GM12878 (cell line): Measurements from ENCODE around the gene FRRS1L. TPM values are rescaled to one million over a fixed set of nuclear protein-coding genes. Genes with fewer than 3 reads are reported as not detected.

Source experiments
- ATAC-seq: fragments of 200-7000 bp; cut with Tn5 transposase; 3 replicates; pipeline ENCODE4 v1.9.1; 2020; ENCODE audit warnings: mild to moderate bottlenecking, moderate library complexity
- BruUV-seq: library from RNA; stranded (reverse); fragments of 400-500 nt; replicated peaks from 2 replicates; lab custom pipeline; 2021; lab: Mats Ljungman, UMichigan
- CTCF ChIA-PET: fragments of 300-600 bp; sonication (Branson Sonifier 250); formaldehyde crosslinking; extraction: SDS; loops from one replicate; lab custom pipeline; 2021; ENCODE audit warnings: inconsistent platforms; lab: Yijun Ruan, JAX
- POLR2A ChIA-PET: fragments of 350-600 bp; formaldehyde crosslinking; extraction: SDS; loops from one replicate; lab custom pipeline; 2021; ENCODE audit warnings: inconsistent platforms; lab: Charles Lee
- RAD21 ChIA-PET: fragments of 300-600 bp; sonication (Branson Sonifier 250); formaldehyde crosslinking; loops from one replicate; lab custom pipeline; 2023; ENCODE audit warnings: antibody characterized with exemption; ENCODE audit not compliant: unreplicated experiment; lab: Charles Lee
- SMC1A ChIA-PET: fragments of 300-600 bp; sonication (Branson Sonifier 250); formaldehyde crosslinking; loops from one replicate; lab custom pipeline; 2023; ENCODE audit not compliant: unreplicated experiment, uncharacterized antibody; lab: Charles Lee
- DNase-seq: peaks from one replicate; pipeline ENCODE4 v3.0.0-alpha.2; 2011; ENCODE audit warnings: low read depth, low spot score
- FAIRE-seq: peaks from 3 replicates; lab custom pipeline; 2011; peaks lifted over from hg19 to GRCh38; lab: Jason Lieb, UNC
- H2AFZ ChIP-seq: 2 replicates; pipeline ENCODE4 v1.6.0; 2011; ENCODE audit warnings: low read depth, low read length, control low read depth; ENCODE audit not compliant: control insufficient read depth
- H3K27ac ChIP-seq: 2 replicates; pipeline ENCODE4 v1.5.1; 2011; ENCODE audit warnings: control low read depth; ENCODE audit not compliant: control insufficient read depth, insufficient read depth
- H3K27me3 ChIP-seq, 2 experiments: replicated peaks in 1 of 2; 2 replicates each; pipeline versions ENCODE4 v1.6.0 to v1.6.1; 2011; ENCODE audit warnings: low read length in 1 of 2; ENCODE audit not compliant: control insufficient read depth in 2 of 2, insufficient read depth in 2 of 2
- H3K36me3 ChIP-seq, 2 experiments: 2 replicates each; pipeline ENCODE4 v1.5.1; 2011; ENCODE audit warnings: low read length in 1 of 2; ENCODE audit not compliant: control insufficient read depth in 2 of 2, insufficient read depth in 2 of 2
- H3K4me1 ChIP-seq: 2 replicates; pipeline ENCODE4 v1.6.1; 2011; ENCODE audit warnings: mild to moderate bottlenecking, low read length, moderate library complexity, mixed read lengths; ENCODE audit not compliant: control insufficient read depth, insufficient read depth
- H3K4me2 ChIP-seq: 2 replicates; pipeline ENCODE4 v1.6.0; 2011; ENCODE audit warnings: control low read depth; ENCODE audit not compliant: control insufficient read depth, insufficient read depth
- H3K4me3 ChIP-seq: fragments of 200-600 bp; sonication (generic); 2 replicates; pipeline ENCODE4 v1.5.1; 2016
- H3K79me2 ChIP-seq: 2 replicates; pipeline ENCODE4 v1.6.0; 2011; ENCODE audit warnings: low read length; ENCODE audit not compliant: control insufficient read depth, insufficient read depth
- H3K9ac ChIP-seq: 2 replicates; pipeline ENCODE4 v1.8.0; 2011; ENCODE audit warnings: low read length, control low read depth, mixed read lengths; ENCODE audit not compliant: control insufficient read depth, insufficient read depth
- H3K9me3 ChIP-seq: replicated peaks from 3 replicates; pipeline ENCODE4 v1.5.1; 2011; ENCODE audit warnings: mild to moderate bottlenecking, low read length; ENCODE audit not compliant: control insufficient read depth, insufficient read depth
- H4K20me1 ChIP-seq: 2 replicates; pipeline ENCODE4 v1.6.0; 2011; ENCODE audit not compliant: control insufficient read depth, insufficient read depth
- BCL11A ChIP-seq: IDR thresholded peaks from 2 replicates; pipeline ENCODE4 v1.6.1; 2011; ENCODE audit warnings: low read depth, low read length
- ESRRA ChIP-seq: IDR thresholded peaks from 2 replicates; pipeline ENCODE4 v1.6.1; 2012; ENCODE audit warnings: mild to moderate bottlenecking, low read length, improper control_type of control experiment
- ETV6 ChIP-seq, 2 experiments: fragments of 450-650 bp in 1 of 2; IDR thresholded peaks in 1 of 2; conservative IDR thresholded peaks in 1 of 2; 2 replicates each; pipeline ENCODE4 v1.6.1; 2014; ENCODE audit warnings: antibody characterized with exemption in 1 of 2, borderline replicate concordance in 1 of 2, low read depth in 1 of 2, mild to moderate bottlenecking in 1 of 2, moderate library complexity in 1 of 2
- FOXK2 ChIP-seq: fragments of 450-650 bp; IDR thresholded peaks from 2 replicates; pipeline ENCODE4 v1.6.1; 2017; ENCODE audit warnings: mild to moderate bottlenecking, moderate library complexity
- MEF2B ChIP-seq: fragments of 450-650 bp; IDR thresholded peaks from 2 replicates; pipeline ENCODE4 v1.6.1; 2018; ENCODE audit warnings: mild to moderate bottlenecking, moderate library complexity; ENCODE audit not compliant: partially characterized antibody, poor library complexity, severe bottlenecking
- NFYB ChIP-seq: IDR thresholded peaks from 2 replicates; pipeline ENCODE4 v1.6.1; 2011; ENCODE audit warnings: low read depth, mild to moderate bottlenecking, low read length, improper control_type of control experiment, moderate library complexity; ENCODE audit not compliant: insufficient read depth
- RBBP5 ChIP-seq: fragments of 200-600 bp; sonication (generic); conservative IDR thresholded peaks from 2 replicates; pipeline ENCODE4 v1.6.1; 2016
- TARDBP ChIP-seq: IDR thresholded peaks from 2 replicates; pipeline ENCODE4 v1.6.1; 2016; ENCODE audit warnings: borderline replicate concordance
- in situ Hi-C: fragments of 300-500 bp; cut with MboI; formaldehyde crosslinking; loops from 9 replicates; pipeline ENCODE4 v1.14.3; 2018; ENCODE audit warnings: mixed read lengths
- intact Hi-C: fragments of 100-400 bp; cut with micrococcal nuclease; formaldehyde crosslinking; loops from one replicate; pipeline ENCODE4 v1.14.2; 2022; ENCODE audit not compliant: unreplicated experiment
- polyA plus RNA-seq, 11 experiments: library from polyadenylated mRNA; depleted of rRNA in 4 of 11; unstranded in 6 of 11; stranded (reverse) in 5 of 11; fragments of >200 nt; fragmentation: Nextera tagmentation in 4 of 11; fragmentation: Illumina TruSeq in 1 of 11; extraction: Ambion mirVana in 4 of 11; extraction: Trizol in 1 of 11; gene quantifications; 1 replicate in 1 of 11; 2 replicates in 10 of 11; pipeline versions ENCODE4 v1.2.1 to v1.2.3, GENCODE V29; 2011 to 2016; ENCODE audit warnings: inconsistent platforms in 2 of 11, missing spikeins in 2 of 11, low read depth in 1 of 11
- total RNA-seq, 4 experiments: library from RNA; depleted of rRNA in 3 of 4; stranded (reverse); fragments of >200 nt in 3 of 4; fragmentation: Illumina TruSeq in 1 of 4; extraction: Trizol in 1 of 4; gene quantifications; 2 replicates each; pipeline versions ENCODE4 v1.2.1 to v1.2.3, GENCODE V29; 2013 to 2021

FRRS1L gene
- total and polyA plus RNA-seq, 10 of the 15 experiments (the other 5 are each of a cell fraction or from before 2014, with no cell fraction given): not detected

- TF ChIP-seq ESRRA: no peak
- TF ChIP-seq FOXK2: no peak
- TF ChIP-seq BCL11A: peak; percentile 51; the same call in 1 of the 2 replicates
- no peak for TF ChIP-seq NFYB
- no peak for TF ChIP-seq MEF2B
Observed at GRCh38 chr9:109086221-109086620, 80.8 kb downstream of the FRRS1L start (continued).

- no peaks in the 10 kb centered on the region for H3K79me2 ChIP-seq
- H3K27ac ChIP-seq: no peak overlapping the region
- H3K4me1 ChIP-seq: peaks cover 9% of the 10 kb centered on the region; the same call in 1 of the 2 replicates
- ChIA-PET RAD21 (no interaction called here), POLR2A (no interaction called here), SMC1A (no interaction called here), CTCF (interaction anchor here (0.6 to 1.2 kb wide), 2 partner anchors 68 to 110 kb away, joined by 4 read pairs; no protein-coding TSS in a partner anchor)
- in situ Hi-C loops (no loop called here), intact Hi-C loops (no loop called here)
- H2AFZ ChIP-seq: no peak overlapping the region
- H3K27me3 ChIP-seq: no peaks in the 10 kb centered on the region
- no peak overlapping the region for H3K4me3 ChIP-seq
- peaks cover 5 to 26% of the 10 kb centered on the region in 2 experiments for H3K36me3 ChIP-seq
- BruUV-seq: no TSS peak
- no peak overlapping the region for H3K9ac ChIP-seq
- ATAC-seq (no peak), DNase-seq (no peak), FAIRE-seq (no peak)
- no peak for TF ChIP-seq TARDBP
- TF ChIP-seq RBBP5: no peak
- no peak for TF ChIP-seq ETV6 (conservative IDR thresholded peaks at IDR 0.05 in 1 of 2, IDR thresholded peaks at IDR 0.05 in 1 of 2; ENCODE audit: borderline replicate concordance in 1 of 2, low read depth in 1 of 2)
- no peak overlapping the region for H3K4me2 ChIP-seq
- H3K9me3 ChIP-seq: no peaks in the 10 kb centered on the region
- H4K20me1 ChIP-seq: no peaks in the 10 kb centered on the region
Observed at GRCh38 chr9:109085510-109085909, 81.5 kb downstream of the FRRS1L start.
